ENCODE results near the gene APOC4.
"Not testable (repeated sequence)": the region's sequence is repeated elsewhere in the genome, so short reads cannot be mapped to it uniquely, and the experiment has no call there.

Gene APOC4

GRCh38 chr19:44907613-44908012 lies 34.4 kb upstream of the APOC4 start:
- Mint-ChIP-seq H3K27ac (ENCODE audit: low read depth) (no peak overlapping the region), H3K36me3 (ENCODE audit: insufficient read depth) (peaks cover 7% of the 10 kb centered on the region), H3K4me3 (no peak overlapping the region), H3K27me3 (peaks cover 48% of the 10 kb centered on the region), H3K9me3 (no peaks in the 10 kb centered on the region), H3K4me1 (peaks cover 6% of the 10 kb centered on the region)
- ATAC-seq (replicated peaks; ENCODE audit: extremely low read depth, poor library complexity, severe bottlenecking) (no peak), DNase-seq (ENCODE audit: low spot score in 2 of 2) (no peak)

GRCh38 chr19:44908074-44908835 lies 33.8 kb upstream of the APOC4 start:
- no peak for ATAC-seq (replicated peaks; ENCODE audit: extremely low read depth, poor library complexity, severe bottlenecking)
- H3K4me1 Mint-ChIP-seq: peaks cover 6% of the 10 kb centered on the region
- H3K36me3 Mint-ChIP-seq (ENCODE audit: insufficient read depth): peaks cover 6% of the 10 kb centered on the region
- H3K27me3 Mint-ChIP-seq: peaks cover 55% of the 10 kb centered on the region
- no peak overlapping the region for H3K27ac Mint-ChIP-seq (ENCODE audit: low read depth)
- no peak for DNase-seq (ENCODE audit: low spot score in 2 of 2)
- no peak overlapping the region for H3K4me3 Mint-ChIP-seq
- H3K9me3 Mint-ChIP-seq: no peaks in the 10 kb centered on the region

GRCh38 chr19:44908836-44909261 lies 33.2 kb upstream of the APOC4 start:
- no peaks in the 10 kb centered on the region for H3K9me3 Mint-ChIP-seq
- peaks cover 6% of the 10 kb centered on the region for H3K4me1 Mint-ChIP-seq
- H3K4me3 Mint-ChIP-seq: no peak overlapping the region
- ATAC-seq (replicated peaks; ENCODE audit: extremely low read depth, poor library complexity, severe bottlenecking): no peak
- H3K36me3 Mint-ChIP-seq (ENCODE audit: insufficient read depth): peaks cover 4% of the 10 kb centered on the region
- H3K27me3 Mint-ChIP-seq: peaks cover 60% of the 10 kb centered on the region
- H3K27ac Mint-ChIP-seq (ENCODE audit: low read depth): no peak overlapping the region
- no peak for DNase-seq (ENCODE audit: low spot score in 2 of 2)

DNA sequence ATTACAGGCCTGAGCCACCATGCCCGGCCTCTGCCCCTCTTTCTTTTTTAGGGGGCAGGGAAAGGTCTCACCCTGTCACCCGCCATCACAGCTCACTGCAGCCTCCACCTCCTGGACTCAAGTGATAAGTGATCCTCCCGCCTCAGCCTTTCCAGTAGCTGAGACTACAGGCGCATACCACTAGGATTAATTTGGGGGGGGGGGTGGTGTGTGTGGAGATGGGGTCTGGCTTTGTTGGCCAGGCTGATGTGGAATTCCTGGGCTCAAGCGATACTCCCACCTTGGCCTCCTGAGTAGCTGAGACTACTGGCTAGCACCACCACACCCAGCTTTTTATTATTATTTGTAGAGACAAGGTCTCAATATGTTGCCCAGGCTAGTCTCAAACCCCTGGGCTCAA lies 32.3 kb upstream of the APOC4 start:
- Mint-ChIP-seq H3K4me1 (peaks cover 14% of the 10 kb centered on the region), H3K27ac (ENCODE audit: low read depth) (no peak overlapping the region), H3K9me3 (no peaks in the 10 kb centered on the region), H3K36me3 (ENCODE audit: insufficient read depth) (peaks cover 2% of the 10 kb centered on the region), H3K27me3 (peaks cover 70% of the 10 kb centered on the region), H3K4me3 (no peak overlapping the region)
- DNase-seq (ENCODE audit: low spot score in 2 of 2) (no peak), ATAC-seq (replicated peaks; ENCODE audit: extremely low read depth, poor library complexity, severe bottlenecking) (no peak)

DNA sequence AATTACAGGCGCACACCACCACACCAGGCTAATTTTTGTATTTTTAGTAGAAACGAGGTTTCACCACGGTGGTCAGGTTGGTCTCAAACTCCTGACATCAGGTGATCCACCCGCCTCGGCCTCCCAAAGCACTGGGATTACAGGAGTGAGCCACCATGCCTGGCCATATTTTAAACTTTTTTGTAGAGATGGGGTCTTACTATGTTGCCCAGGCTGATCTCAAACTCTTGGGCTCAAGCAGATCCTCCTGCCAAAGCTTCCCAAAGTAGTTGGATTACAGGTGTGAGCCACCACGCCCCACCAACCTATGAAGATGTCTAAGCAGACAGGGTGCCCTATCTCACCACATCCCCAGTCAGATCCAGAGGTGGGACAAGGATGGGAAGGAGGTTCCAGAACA lies 30.1 kb upstream of the APOC4 start:
- not testable (repeated sequence) for ATAC-seq (replicated peaks; ENCODE audit: extremely low read depth, poor library complexity, severe bottlenecking); H3K9me3 Mint-ChIP-seq; H3K27ac Mint-ChIP-seq (ENCODE audit: low read depth); DNase-seq (ENCODE audit: low spot score in 2 of 2); H3K4me3 Mint-ChIP-seq; H3K36me3 Mint-ChIP-seq (ENCODE audit: insufficient read depth)
- H3K27me3 Mint-ChIP-seq: peaks cover 55% of the 10 kb centered on the region
- H3K4me1 Mint-ChIP-seq: peaks cover 11% of the 10 kb centered on the region

DNA sequence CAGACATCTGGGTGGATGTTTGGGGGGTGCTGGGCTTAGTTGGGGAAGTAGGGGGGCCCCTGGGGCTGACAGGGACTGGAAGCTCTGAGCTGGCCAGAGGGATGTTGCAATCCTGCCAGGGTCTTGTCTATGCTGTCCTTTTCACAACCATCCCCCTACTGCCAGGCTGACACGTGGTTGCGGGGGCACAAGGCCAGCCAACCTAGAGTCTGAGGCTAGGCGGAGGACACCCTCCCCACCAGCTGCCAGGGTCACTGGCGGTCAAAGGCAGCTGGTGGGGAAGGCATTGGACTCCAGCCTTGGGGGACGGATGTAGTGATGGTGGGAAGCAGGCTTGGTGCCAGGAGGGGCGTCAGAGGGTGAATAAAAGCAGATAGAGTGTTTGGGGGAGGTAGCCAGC lies 29.2 kb upstream of the APOC4 start:
- Mint-ChIP-seq H3K36me3 (ENCODE audit: insufficient read depth) (no peaks in the 10 kb centered on the region), H3K4me3 (no peak overlapping the region), H3K27me3 (peaks cover 46% of the 10 kb centered on the region), H3K9me3 (no peaks in the 10 kb centered on the region), H3K27ac (ENCODE audit: low read depth) (no peak overlapping the region), H3K4me1 (peaks cover 11% of the 10 kb centered on the region)
- ATAC-seq (replicated peaks; ENCODE audit: extremely low read depth, poor library complexity, severe bottlenecking): no peak
- DNase-seq (ENCODE audit: low spot score in 2 of 2): no peak

DNA sequence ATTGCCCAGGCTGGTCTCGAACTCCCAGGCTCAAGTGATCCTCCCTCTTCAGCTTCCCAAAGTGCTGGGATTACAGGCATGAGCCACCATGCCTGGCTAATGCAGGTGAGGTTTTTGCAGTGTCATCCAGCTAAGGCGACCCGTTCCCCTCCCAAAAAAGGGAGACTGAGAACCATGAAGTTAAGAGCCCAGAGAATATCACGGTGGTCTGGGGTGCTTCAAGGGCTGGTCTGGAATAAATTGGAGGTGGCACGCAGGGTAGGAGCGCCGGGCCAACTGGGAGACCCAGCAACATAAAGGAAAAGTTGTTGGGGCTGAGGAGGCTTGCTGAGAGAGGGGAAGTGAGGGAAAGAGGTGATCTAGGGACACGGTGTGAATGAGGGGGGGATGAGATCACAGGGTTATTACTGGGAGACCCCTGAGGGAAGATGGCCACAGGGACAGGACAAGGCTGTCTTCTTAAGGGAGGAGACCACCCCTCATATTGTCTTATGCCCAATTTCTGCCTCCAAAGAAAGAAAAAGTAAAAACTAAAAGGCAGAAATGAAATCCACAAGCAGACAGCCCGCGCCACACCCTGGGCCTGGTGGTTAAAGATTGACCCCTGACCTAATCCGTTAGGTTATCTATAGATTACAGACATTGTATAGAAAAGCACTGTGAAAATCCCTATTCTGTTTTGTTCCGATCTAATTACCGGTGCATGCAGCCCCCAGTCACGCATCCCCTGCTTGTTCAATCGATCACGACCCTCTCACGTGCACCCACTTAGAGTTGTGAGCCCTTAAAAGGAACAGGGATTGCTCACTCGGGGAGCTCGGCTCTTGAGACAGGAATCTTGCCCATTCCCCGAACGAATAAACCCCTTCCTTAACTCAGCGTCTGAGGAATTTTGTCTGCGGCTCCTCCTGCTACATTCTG lies 28.3 kb upstream of the APOC4 start:
- H3K27me3 Mint-ChIP-seq: peaks cover 46% of the 10 kb centered on the region
- H3K4me3 Mint-ChIP-seq: peak overlapping the region; percentile 84
- H3K27ac Mint-ChIP-seq (ENCODE audit: low read depth); ATAC-seq (replicated peaks; ENCODE audit: extremely low read depth, poor library complexity, severe bottlenecking); H3K36me3 Mint-ChIP-seq (ENCODE audit: insufficient read depth); DNase-seq (ENCODE audit: low spot score in 2 of 2); H3K9me3 Mint-ChIP-seq: not testable (repeated sequence)
- H3K4me1 Mint-ChIP-seq: peaks cover 11% of the 10 kb centered on the region

- peaks cover 46% of the 10 kb centered on the region for H3K27me3 Mint-ChIP-seq
- peaks cover 11% of the 10 kb centered on the region for H3K4me1 Mint-ChIP-seq
- ATAC-seq (replicated peaks; ENCODE audit: extremely low read depth, poor library complexity, severe bottlenecking): peak; percentile 83
- H3K4me3 Mint-ChIP-seq: peak within 1 kb of the TSS; percentile 84
- H3K9me3 Mint-ChIP-seq; H3K36me3 Mint-ChIP-seq (ENCODE audit: insufficient read depth); H3K27ac Mint-ChIP-seq (ENCODE audit: low read depth): not testable (repeated sequence)
- DNase-seq (ENCODE audit: low spot score in 2 of 2): peak; percentile 45 to 49
These were observed 27.4 kb upstream of the APOC4 start, which contains the start of gene APOC1 for GRCh38 chr19:44914433-44915206. TSS of gene APOC1 (plus strand) at chr19:44914608. CDS start at chr19:44914892, 284 bp downstream.

DNA sequence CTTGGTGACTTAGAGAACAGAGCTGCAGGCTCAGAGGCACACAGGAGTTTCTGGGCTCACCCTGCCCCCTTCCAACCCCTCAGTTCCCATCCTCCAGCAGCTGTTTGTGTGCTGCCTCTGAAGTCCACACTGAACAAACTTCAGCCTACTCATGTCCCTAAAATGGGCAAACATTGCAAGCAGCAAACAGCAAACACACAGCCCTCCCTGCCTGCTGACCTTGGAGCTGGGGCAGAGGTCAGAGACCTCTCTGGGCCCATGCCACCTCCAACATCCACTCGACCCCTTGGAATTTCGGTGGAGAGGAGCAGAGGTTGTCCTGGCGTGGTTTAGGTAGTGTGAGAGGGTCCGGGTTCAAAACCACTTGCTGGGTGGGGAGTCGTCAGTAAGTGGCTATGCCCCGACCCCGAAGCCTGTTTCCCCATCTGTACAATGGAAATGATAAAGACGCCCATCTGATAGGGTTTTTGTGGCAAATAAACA lies 17.8 kb upstream of the APOC4 start:
- no peak for ATAC-seq (replicated peaks; ENCODE audit: extremely low read depth, poor library complexity, severe bottlenecking)
- no peak overlapping the region for H3K27ac Mint-ChIP-seq (ENCODE audit: low read depth)
- peaks cover 36% of the 10 kb centered on the region for H3K27me3 Mint-ChIP-seq
- no peaks in the 10 kb centered on the region for H3K9me3 Mint-ChIP-seq
- H3K4me1 Mint-ChIP-seq: peaks cover 6% of the 10 kb centered on the region
- H3K4me3 Mint-ChIP-seq: no peak overlapping the region
- DNase-seq (ENCODE audit: low spot score in 2 of 2): no peak
- no peaks in the 10 kb centered on the region for H3K36me3 Mint-ChIP-seq (ENCODE audit: insufficient read depth)

- DNase-seq (ENCODE audit: low spot score in 2 of 2): no peak
- no peak overlapping the region for H3K4me3 Mint-ChIP-seq
- H3K27ac Mint-ChIP-seq (ENCODE audit: low read depth): no peak overlapping the region
- H3K9me3 Mint-ChIP-seq: no peaks in the 10 kb centered on the region
- no peak for ATAC-seq (replicated peaks; ENCODE audit: extremely low read depth, poor library complexity, severe bottlenecking)
- peaks cover 6% of the 10 kb centered on the region for H3K4me1 Mint-ChIP-seq
- no peaks in the 10 kb centered on the region for H3K36me3 Mint-ChIP-seq (ENCODE audit: insufficient read depth)
- H3K27me3 Mint-ChIP-seq: peaks cover 36% of the 10 kb centered on the region
These were observed 16.7 kb upstream of the APOC4 start for GRCh38 chr19:44925114-44925891.

- H3K4me3 Mint-ChIP-seq; H3K36me3 Mint-ChIP-seq (ENCODE audit: insufficient read depth); H3K9me3 Mint-ChIP-seq; H3K4me1 Mint-ChIP-seq; H3K27ac Mint-ChIP-seq (ENCODE audit: low read depth); DNase-seq (ENCODE audit: low spot score in 2 of 2); ATAC-seq (replicated peaks; ENCODE audit: extremely low read depth, poor library complexity, severe bottlenecking): not testable (repeated sequence)
- peaks cover 36% of the 10 kb centered on the region for H3K27me3 Mint-ChIP-seq
These were observed 15.6 kb upstream of the APOC4 start for GRCh38 chr19:44926245-44927077.
